T-cell (primary cell): ENCODE measurements around the gene HPCAL1. TPM values are rescaled to one million over a fixed set of nuclear protein-coding genes. Genes with fewer than 3 reads are reported as not detected.
"Not testable (repeated sequence)": the region's sequence is repeated elsewhere in the genome, so short reads cannot be mapped to it uniquely, and the experiment has no call there.

Source experiments
- ATAC-seq, 4 experiments: fragments of 200-7000 bp in 3 of 4; fragments of 150-1000 bp in 1 of 4; cut with Tn5 transposase; replicated peaks in 1 of 4; 1 replicate in 3 of 4; 2 replicates in 1 of 4; pipeline ENCODE4 v1.10.0; 2021; ENCODE audit warnings: moderate library complexity in 3 of 4, mild to moderate bottlenecking in 2 of 4, moderate number of reproducible peaks in 1 of 4
- CTCF ChIA-PET, 2 donors: fragments of 300-600 bp; sonication (Branson Sonifier 250); formaldehyde crosslinking; loops; one replicate each; lab custom pipeline; 2022; ENCODE audit warnings: antibody characterized with exemption in 2 of 2; lab: Charles Lee
- POLR2A ChIA-PET, 2 donors: fragments of 300-600 bp; sonication (Branson Sonifier 250); formaldehyde crosslinking; loops; one replicate each; lab custom pipeline; 2022; ENCODE audit warnings: antibody characterized with exemption in 2 of 2; lab: Charles Lee
- DNase-seq, 35 experiments: peaks; one replicate each; pipeline versions ENCODE4 v3.0.0 to v3.0.0-alpha.2; 2013 to 2023
- H3K27ac ChIP-seq: one replicate; pipeline ENCODE4 v1.5.1; 2013; ENCODE audit warnings: low read length
- H3K27me3 ChIP-seq, 2 experiments: replicated peaks in 1 of 2; 1 replicate in 1 of 2; 2 replicates in 1 of 2; pipeline versions ENCODE4 v1.6.1 to v1.7.0; 2013; ENCODE audit warnings: low read length in 1 of 2, mixed read lengths in 1 of 2; ENCODE audit not compliant: control insufficient read depth in 2 of 2, insufficient read depth in 2 of 2; ENCODE audit errors: extremely low read depth in 1 of 2
- H3K36me3 ChIP-seq, 2 donors: 1 replicate in 1 of 2; 2 replicates in 1 of 2; pipeline versions ENCODE4 v1.6.1 to v1.7.0; 2013; ENCODE audit warnings: low read length in 1 of 2; ENCODE audit not compliant: control insufficient read depth in 2 of 2, insufficient read depth in 1 of 2; ENCODE audit errors: extremely low read depth in 1 of 2
- H3K4me1 ChIP-seq, 2 experiments: 1 replicate in 1 of 2; 2 replicates in 1 of 2; pipeline versions ENCODE4 v1.6.1 to v1.7.0; 2013; ENCODE audit warnings: low read length in 2 of 2, mixed read lengths in 1 of 2; ENCODE audit not compliant: insufficient read depth in 2 of 2, control insufficient read depth in 1 of 2; ENCODE audit errors: extremely low read depth in 1 of 2
- H3K4me3 ChIP-seq, 2 donors: 1 replicate in 1 of 2; 2 replicates in 1 of 2; pipeline versions ENCODE4 v1.5.1 to v1.7.0; 2013; ENCODE audit warnings: mild to moderate bottlenecking in 2 of 2, low read length in 1 of 2, moderate library complexity in 1 of 2; ENCODE audit not compliant: control insufficient read depth in 1 of 2; ENCODE audit errors: extremely low read depth in 1 of 2
- H3K9me3 ChIP-seq: 2 replicates; pipeline ENCODE4 v1.7.0; 2013
- H3K27ac Mint-ChIP-seq, 2 donors: one replicate each; pipeline ENCODE4 v1.8.0; 2020 to 2021; ENCODE audit warnings: mild to moderate bottlenecking in 2 of 2, mixed read lengths in 2 of 2
- H3K27me3 Mint-ChIP-seq, 2 donors: one replicate each; pipeline ENCODE4 v1.8.0; 2021 to 2022; ENCODE audit warnings: mixed read lengths in 2 of 2
- H3K36me3 Mint-ChIP-seq: one replicate; pipeline ENCODE4 v1.8.0; 2021; ENCODE audit warnings: mixed read lengths
- H3K4me1 Mint-ChIP-seq, 3 donors: one replicate each; pipeline ENCODE4 v1.8.0; 2020 to 2022; ENCODE audit warnings: mixed read lengths in 3 of 3, mild to moderate bottlenecking in 1 of 3
- H3K4me3 Mint-ChIP-seq, 3 donors: one replicate each; pipeline ENCODE4 v1.8.0; 2020 to 2022; ENCODE audit warnings: mild to moderate bottlenecking in 3 of 3, mixed read lengths in 3 of 3, moderate library complexity in 3 of 3
- H3K9me3 Mint-ChIP-seq, 3 donors: one replicate each; pipeline ENCODE4 v1.8.0; 2020 to 2022; ENCODE audit warnings: mixed read lengths in 3 of 3
- WGBS: methylation state at CpG from one replicate; pipeline ENCODE4 v1.1.5; 2013; ENCODE audit warnings: missing lambda C conversion rate; ENCODE audit not compliant: insufficient coverage; 5-methylcytosine and 5-hydroxymethylcytosine counted together
- total RNA-seq, 35 experiments: library from RNA in 6 of 35; stranded (reverse) in 6 of 35; fragments of 120-200 nt in 1 of 35; gene quantifications; one replicate each; pipeline versions ENCODE4 v1.2.1 to v1.2.4 and lab custom pipeline; 2013 to 2026

The HPCAL1 gene
- total RNA-seq, 5 donors from 2014 or later (not counting 1 experiment from before 2014, with no cell fraction given): 39.5 to 87.3 (median 83.2) TPM

GRCh38 chr2:10263526-10263925 lies 39.2 kb upstream of the HPCAL1 start:
- H3K4me1 Mint-ChIP-seq, CTCF ChIA-PET: not testable (repeated sequence)

GRCh38 chr2:10264506-10265328 lies 38.0 kb upstream of the HPCAL1 start:
- no peaks in the 10 kb centered on the region for H3K36me3 Mint-ChIP-seq
- no peak overlapping the region for H3K27ac Mint-ChIP-seq
- CTCF ChIA-PET: no interaction called here
- H3K27ac ChIP-seq: no peak overlapping the region
- no peaks in the 10 kb centered on the region for H3K4me1 Mint-ChIP-seq
- POLR2A ChIA-PET: no interaction called here
- WGBS: 88% methylated on average over 19 of the region's 26 CpGs
- H3K27me3 Mint-ChIP-seq: peaks cover 0 to 5% of the 10 kb centered on the region in 2 donors
- H3K4me3 Mint-ChIP-seq: no peak overlapping the region
- no peaks in the 10 kb centered on the region for H3K4me1 ChIP-seq
- peaks cover 0 to 4% of the 10 kb centered on the region in 2 experiments for H3K27me3 ChIP-seq
- no peaks in the 10 kb centered on the region for H3K9me3 ChIP-seq
- no peaks in the 10 kb centered on the region for H3K9me3 Mint-ChIP-seq
- H3K4me3 ChIP-seq: no peak overlapping the region
- no peaks in the 10 kb centered on the region for H3K36me3 ChIP-seq
- no peak for DNase-seq
- ATAC-seq: no peak

More at GRCh38 chr2:10263526-10263925, 39.2 kb upstream of the HPCAL1 start:
- DNase-seq, H3K27me3 Mint-ChIP-seq, H3K27me3 ChIP-seq, H3K27ac Mint-ChIP-seq, H3K27ac ChIP-seq, ATAC-seq, H3K36me3 ChIP-seq, H3K9me3 ChIP-seq, H3K36me3 Mint-ChIP-seq, H3K4me3 Mint-ChIP-seq, H3K4me1 ChIP-seq, H3K9me3 Mint-ChIP-seq, POLR2A ChIA-PET, H3K4me3 ChIP-seq: not testable (repeated sequence)
- WGBS: no CpG with 5 or more reads among the region's 5 CpGs

GRCh38 chr2:10265329-10266132 lies 37.2 kb upstream of the HPCAL1 start:
- Mint-ChIP-seq H3K36me3 (no peaks in the 10 kb centered on the region), H3K4me3 (no peak overlapping the region), H3K9me3 (no peaks in the 10 kb centered on the region), H3K4me1 (peaks cover under 1 to 2% (median 2%) of the 10 kb centered on the region in 3 donors), H3K27me3 (peaks cover 0 to 5% of the 10 kb centered on the region in 2 donors), H3K27ac (no peak overlapping the region)
- Histone ChIP-seq H3K4me1 (peaks cover 0 to 5% of the 10 kb centered on the region in 2 experiments), H3K27me3 (no peaks in the 10 kb centered on the region), H3K27ac (no peak overlapping the region), H3K9me3 (no peaks in the 10 kb centered on the region), H3K4me3 (no peak overlapping the region), H3K36me3 (no peaks in the 10 kb centered on the region)
- POLR2A ChIA-PET: no interaction called here
- ATAC-seq: no peak
- CTCF ChIA-PET: interaction anchor here in 1 of 2 donors (0.6 kb wide), 1 partner anchor 896 kb away, joined by 5 read pairs; no protein-coding TSS in a partner anchor
- no peak for DNase-seq
- WGBS: 84% methylated on average over 11 of the region's 18 CpGs

GRCh38 chr2:10266133-10266620 lies 36.5 kb upstream of the HPCAL1 start:
- no peaks in the 10 kb centered on the region for H3K36me3 ChIP-seq
- H3K27me3 ChIP-seq: no peaks in the 10 kb centered on the region
- H3K9me3 ChIP-seq: no peaks in the 10 kb centered on the region
- Mint-ChIP-seq H3K36me3 (no peaks in the 10 kb centered on the region), H3K27ac (no peak overlapping the region), H3K27me3 (peaks cover 0 to 5% of the 10 kb centered on the region in 2 donors), H3K9me3 (no peaks in the 10 kb centered on the region), H3K4me1 (peaks cover 4 to 6% (median 6%) of the 10 kb centered on the region in 3 donors), H3K4me3 (no peak overlapping the region)
- H3K27ac ChIP-seq: no peak overlapping the region
- DNase-seq (no peak), ATAC-seq (no peak)
- CTCF ChIA-PET: no interaction called here
- POLR2A ChIA-PET: no interaction called here
- H3K4me1 ChIP-seq: peaks cover 2 to 9% of the 10 kb centered on the region in 2 experiments
- 73% methylated on average over 5 of the region's 10 CpGs for WGBS
- no peak overlapping the region for H3K4me3 ChIP-seq

GRCh38 chr2:10267036-10267435 lies 35.7 kb upstream of the HPCAL1 start:
- Mint-ChIP-seq H3K36me3 (no peaks in the 10 kb centered on the region), H3K27ac (no peak overlapping the region), H3K4me1 (peaks cover 4 to 6% (median 6%) of the 10 kb centered on the region in 3 donors), H3K9me3 (no peaks in the 10 kb centered on the region), H3K27me3 (peaks cover 0 to 5% of the 10 kb centered on the region in 2 donors), H3K4me3 (no peak overlapping the region)
- ChIA-PET CTCF (interaction anchor here in 1 of 2 donors (0.6 kb wide), 1 partner anchor 144 kb away, joined by 7 read pairs; no protein-coding TSS in a partner anchor), POLR2A (no interaction called here)
- H3K27me3 ChIP-seq: no peaks in the 10 kb centered on the region
- no peak for ATAC-seq
- H3K9me3 ChIP-seq: no peaks in the 10 kb centered on the region
- H3K4me1 ChIP-seq: peaks cover 2 to 9% of the 10 kb centered on the region in 2 experiments
- no peaks in the 10 kb centered on the region for H3K36me3 ChIP-seq
- DNase-seq: no peak
- 92% methylated on average over 4 of the region's 6 CpGs for WGBS
- H3K27ac ChIP-seq: no peak overlapping the region
- no peak overlapping the region for H3K4me3 ChIP-seq
